GM12801 (cell line): ENCODE measurements around the gene KLHDC4.

Source experiments
- TF ChIP-seq, protein P1 (sequence below): IDR thresholded peaks from one replicate; pipeline ENCODE4 v1.5.1; 2011; ENCODE audit warnings: control low read depth; ENCODE audit not compliant: insufficient read length; ENCODE audit errors: extremely low read depth

KLHDC4 gene

DNA sequence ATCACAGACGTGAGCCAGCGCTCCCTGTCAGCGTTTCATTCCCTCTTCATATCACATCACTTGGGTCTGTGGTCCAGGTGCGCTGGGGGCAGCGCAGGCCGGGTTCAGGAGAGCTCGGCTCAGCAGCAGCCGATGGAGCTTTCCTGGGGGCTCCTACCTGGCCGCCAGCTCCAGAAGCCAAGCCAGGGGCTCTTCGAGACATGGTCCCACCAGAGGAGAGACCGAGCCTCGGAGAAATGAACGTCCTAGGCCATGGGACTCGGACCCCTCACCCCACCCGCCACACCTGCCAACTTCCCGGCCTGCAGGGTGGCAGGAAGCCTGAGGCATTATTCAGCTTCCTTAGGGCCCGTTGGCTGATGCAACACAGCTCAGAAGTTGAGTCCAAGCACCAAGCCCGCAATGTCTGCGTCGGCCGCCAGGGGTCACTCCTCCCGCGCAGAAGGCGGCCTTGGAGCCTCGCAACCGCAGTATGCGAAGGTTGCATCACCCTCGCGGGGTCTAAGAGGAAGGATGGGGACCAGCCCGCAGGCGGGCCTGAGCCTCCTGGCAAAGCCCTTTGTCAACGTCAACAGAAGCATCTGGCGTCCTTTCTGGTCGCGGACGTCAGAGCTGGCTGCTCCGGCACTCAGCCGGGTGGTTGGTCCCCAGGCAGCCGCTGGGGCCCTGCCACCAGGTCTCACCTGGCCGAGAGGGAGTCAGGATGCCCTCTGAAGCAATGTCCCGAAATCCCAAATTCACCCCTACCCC lies 13.2 kb upstream of the KLHDC4 start:
- TF ChIP-seq, protein P1, sequence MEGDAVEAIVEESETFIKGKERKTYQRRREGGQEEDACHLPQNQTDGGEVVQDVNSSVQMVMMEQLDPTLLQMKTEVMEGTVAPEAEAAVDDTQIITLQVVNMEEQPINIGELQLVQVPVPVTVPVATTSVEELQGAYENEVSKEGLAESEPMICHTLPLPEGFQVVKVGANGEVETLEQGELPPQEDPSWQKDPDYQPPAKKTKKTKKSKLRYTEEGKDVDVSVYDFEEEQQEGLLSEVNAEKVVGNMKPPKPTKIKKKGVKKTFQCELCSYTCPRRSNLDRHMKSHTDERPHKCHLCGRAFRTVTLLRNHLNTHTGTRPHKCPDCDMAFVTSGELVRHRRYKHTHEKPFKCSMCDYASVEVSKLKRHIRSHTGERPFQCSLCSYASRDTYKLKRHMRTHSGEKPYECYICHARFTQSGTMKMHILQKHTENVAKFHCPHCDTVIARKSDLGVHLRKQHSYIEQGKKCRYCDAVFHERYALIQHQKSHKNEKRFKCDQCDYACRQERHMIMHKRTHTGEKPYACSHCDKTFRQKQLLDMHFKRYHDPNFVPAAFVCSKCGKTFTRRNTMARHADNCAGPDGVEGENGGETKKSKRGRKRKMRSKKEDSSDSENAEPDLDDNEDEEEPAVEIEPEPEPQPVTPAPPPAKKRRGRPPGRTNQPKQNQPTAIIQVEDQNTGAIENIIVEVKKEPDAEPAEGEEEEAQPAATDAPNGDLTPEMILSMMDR = peak; percentile 55

DNA sequence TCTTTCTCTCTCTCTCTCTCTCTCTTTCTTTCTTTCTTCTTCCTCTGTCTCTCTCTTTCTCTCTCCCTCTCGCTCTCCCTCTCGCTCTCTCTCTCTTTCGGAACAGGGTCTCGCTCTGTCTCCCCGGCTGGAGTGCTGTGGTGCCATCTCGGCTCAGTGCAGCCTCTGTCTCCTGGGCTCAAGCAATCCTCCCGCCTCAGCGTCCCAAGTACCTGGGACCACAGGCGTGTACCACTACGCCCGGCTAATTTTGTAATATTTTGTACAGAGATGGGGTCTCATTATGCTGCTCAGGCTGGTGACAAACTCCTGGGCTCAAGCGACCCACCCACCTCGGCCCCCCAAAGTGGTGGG lies 12.7 kb upstream of the KLHDC4 start:
- TF ChIP-seq, protein P1 = no peak

DNA sequence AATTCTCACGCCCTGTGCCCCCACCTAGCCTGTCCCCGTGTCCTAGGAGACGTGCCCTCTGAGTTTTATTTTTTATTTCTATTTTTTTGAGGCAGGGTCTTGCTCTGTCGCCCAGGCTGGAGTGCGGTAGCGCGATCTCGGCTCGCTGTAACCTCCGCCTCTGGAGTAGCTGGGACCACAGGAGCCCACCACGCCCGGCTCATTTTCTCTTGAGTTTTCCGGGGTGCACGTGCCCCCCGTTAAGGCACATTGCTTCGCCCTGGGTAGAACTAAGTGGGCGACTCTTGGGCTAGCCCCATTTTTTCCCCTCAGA lies 655 bp upstream of the KLHDC4 start:
- TF ChIP-seq, protein P1 = no peak

DNA sequence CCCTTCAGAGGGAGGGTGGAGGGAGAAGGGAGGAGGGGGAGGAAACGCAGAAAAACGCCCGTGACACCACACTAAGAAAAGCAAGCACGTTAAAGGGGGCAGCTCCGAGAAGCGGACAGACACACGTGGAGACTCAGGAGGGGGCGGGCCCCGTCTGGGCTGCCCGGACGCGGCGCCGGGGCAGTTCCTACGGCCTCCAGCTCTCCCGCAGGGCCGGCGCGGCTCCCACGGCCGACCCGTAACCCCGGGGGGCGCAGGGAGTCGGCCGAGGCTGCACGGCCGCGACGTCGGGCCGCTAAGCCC lies 362 bp downstream of the KLHDC4 start:
- TF ChIP-seq, protein P1 = no peak

DNA sequence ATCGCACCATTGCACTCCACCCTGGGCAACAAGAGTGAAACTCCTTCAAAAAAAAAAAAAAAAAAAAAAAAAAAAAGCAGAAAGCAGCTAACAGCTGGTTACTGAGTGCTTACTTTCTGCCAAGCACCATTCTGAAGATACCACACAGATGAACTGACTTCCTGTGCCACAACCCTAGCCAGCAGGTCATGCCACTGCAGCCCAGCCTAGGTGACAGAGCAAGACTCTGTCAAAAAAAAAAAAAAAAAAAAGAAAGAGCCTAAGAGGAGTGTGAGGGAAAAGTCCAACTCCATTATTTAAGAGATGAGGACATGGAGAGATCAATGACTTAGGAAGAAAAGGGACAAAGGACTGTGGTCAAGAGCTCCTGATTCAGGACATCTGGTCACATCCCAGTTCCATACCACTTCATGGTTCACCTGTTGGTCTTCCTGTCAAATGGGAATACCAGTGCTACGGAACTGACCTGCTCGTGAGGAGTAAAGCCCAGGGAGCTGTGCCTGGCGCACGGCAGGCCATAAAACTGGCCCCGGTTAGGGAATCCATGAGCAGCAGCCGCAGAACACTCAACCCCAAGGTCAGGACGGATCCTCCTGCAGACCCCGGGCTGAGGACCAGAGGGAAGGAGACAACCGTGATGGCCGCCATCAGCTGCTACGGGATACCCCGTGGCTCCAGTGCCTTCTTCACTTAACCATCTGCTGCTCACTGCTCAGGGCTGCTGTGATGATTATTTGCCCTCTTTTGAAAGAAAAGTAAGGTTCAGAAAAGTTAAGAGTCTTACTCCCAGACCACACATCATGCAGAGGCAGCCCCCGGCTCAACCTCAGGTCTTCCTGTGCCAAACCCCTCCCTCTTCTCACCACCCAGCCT lies 950 bp downstream of the KLHDC4 start:
- TF ChIP-seq, protein P1 = no peak

DNA sequence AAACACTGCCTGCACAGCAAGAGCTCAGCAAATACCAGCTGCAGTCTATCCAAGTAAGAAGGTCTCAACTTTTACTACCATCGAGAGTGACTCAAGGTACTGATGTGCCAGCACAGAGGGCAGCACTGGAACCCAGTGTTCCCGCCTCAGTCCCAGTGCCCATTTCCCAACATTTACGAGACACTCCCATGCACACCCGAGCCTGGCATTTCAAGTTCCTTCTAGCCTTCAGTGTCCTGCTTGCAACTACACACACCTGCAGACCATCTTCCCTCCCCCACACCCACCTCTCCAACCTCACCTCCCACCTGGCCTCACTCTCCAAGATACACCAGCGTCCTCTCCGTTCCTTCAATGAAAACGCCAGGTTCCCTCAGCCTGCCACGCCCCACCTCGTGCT lies 3.2 kb downstream of the KLHDC4 start:
- TF ChIP-seq, protein P1 = no peak

DNA sequence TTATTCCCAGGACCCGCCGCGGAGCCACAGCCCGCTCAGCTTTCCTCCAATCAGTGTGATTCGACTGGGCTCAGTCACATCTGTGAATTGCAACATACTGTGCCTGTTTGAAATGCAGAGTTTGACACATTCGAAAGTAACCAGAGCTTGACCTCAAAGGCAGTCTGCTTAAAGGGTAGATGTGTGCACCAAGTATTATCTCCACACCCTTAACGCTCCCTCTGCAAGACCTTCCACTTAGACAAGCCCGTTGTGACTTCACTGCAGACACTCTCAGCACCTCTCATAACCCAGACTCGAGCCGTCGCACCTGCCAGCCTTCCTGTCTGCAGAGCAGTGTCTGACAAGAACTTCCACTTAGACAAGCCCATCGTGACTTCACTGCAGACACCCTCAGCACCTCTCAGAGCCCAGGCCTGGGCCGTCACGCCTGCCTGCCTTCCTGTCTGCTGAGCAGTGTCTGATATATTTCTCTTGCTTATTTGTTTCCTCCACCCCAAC lies 3.7 kb downstream of the KLHDC4 start:
- TF ChIP-seq, protein P1 = no peak
